UCSD-AML1 (cell line): Measurements from ENCODE around the gene RIPOR2.
A peak's percentile ranks its signal among the peaks of the same experiment; 100 is the strongest.

Experiments
- DNase-seq: peaks from one replicate; lab custom pipeline; 2025; ENCODE audit not compliant: unreplicated experiment; lab: John Stamatoyannopoulos, UW

Gene RIPOR2

DNA sequence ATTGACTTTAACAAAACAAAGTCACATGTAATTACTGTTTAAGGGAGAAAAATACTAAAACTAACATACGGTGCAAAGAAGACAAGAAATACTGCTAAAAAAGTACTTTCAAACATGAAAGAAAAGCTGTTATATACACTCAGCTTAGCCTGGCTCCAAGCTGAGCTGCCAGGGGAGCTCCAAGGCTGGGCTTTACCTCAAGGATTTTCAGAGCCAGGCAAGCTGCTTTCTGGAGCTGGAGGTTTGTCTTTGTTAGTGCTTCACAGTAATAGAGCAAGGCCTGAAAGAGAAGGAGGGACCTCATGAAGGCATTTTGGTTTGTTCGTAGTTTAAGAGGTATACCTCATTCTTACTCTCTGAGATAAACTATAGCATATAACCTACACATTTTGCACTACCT, 117.4 kb downstream of the RIPOR2 start:
- DNase-seq = no peak

DNA sequence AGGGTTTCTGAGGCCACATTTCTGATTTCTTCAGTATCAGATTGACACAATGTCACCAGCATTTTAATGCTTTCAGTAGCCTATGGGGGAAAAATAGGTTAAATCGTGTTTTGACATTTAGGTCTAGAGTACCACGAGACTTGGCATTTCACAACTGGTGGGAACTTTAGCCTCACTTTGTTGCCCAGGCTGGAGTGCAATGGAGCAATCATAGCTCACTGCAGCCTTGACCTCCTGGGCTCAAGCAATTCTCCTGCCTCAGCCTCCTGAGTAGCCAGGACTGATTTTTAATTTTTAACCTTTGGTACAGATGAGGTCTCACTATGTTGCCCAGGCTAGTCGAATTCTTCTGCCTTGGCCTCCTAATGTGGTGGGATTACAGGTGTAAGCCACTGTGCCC, 126.0 kb downstream of the RIPOR2 start:
- DNase-seq = no peak

DNA sequence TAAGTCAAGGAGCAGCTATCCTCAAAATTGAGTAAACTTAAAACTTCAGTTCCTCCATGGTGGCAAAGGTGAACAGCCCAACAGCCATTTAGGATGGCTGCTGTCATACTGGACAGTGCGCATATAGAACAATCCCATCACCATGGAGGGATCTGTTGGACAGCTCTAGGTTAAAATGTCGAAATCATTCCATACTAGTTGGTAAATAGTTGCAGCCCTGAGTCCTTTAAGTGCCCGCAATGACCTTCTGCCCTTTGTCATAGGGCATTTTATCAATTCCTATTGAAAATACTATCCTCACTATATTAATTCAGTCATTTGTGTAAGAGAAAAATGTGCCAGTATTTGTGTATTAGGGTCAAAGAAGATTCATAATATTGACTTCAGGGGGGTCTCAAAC, 128.2 kb downstream of the RIPOR2 start:
- DNase-seq = no peak

DNA sequence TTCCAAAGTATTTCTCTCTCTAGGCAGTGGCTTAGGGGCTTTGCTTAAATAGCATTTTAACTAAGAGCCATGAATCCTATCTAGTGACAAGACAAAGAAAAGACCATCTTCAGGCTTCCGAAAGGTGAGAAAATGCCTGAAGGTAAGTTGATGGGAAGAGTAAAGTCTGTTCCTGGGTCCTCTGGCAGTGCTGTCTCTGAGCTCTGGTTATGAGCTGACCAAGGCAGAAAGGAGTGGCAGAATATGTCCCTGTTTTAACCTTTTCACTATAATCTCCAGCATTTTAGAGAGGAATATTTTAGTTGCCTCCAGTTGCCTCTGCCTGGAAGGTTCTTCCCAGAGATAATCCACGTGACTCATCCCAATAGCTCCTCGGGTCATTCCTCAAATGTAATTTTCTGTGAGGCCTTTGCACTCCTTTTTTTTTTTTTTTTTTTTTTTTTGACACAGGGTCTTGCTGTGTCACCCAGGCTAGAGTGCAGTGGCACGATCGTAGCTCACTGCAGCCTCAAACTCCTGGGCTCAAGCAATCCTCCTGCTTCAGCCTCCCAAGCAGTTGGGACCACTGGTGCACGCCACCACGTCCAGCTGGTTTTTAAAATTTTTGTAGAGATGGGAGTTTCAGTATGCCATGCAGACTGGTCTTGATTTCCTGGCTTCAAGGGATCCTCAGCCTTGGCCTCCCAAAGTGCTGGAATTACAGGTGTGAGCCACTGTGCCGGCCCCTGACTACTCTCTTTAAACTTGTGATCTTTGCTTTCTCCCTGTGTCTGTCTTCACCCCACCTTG, 133.3 kb downstream of the RIPOR2 start:
- no peak for DNase-seq

- no peak for DNase-seq
These were observed 136.2 kb downstream of the RIPOR2 start for GRCh38 chr6:24799541-24799915.

DNA sequence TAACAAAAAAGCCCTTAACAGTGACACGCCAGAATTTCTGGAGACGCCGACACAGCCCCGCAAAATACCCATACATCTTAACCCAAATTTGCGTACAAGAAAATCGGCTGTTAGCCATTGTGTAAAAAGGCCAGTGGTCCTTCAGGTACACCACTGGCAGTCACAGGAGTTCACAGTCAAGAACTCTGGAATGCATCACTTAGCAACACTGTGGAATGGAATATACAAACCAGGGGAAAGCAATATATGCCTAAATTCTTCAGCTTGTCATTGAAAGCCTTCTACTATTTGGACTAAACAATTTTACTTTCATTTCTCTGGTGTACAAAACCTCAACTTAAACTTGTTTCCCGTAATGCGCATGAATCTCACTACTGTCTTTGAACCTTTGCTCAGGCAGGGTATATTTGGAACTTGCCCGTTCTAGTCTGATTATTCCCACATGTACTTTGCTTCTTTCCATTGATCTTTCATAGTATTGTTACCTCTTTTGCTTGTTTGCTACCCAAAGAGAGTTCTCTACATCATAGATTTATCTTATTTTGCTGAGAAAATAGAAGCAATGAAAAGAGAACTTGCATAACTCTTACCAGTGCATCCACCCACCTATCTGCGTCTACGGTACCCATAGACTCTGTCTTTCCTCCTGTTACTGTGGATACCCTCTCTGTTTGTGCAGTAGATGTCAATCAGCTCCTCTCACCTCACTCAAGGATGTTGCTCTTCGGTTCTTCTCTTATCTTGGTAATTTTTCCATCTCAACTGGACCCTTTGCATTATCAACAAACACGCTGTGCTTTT, 136.8 kb downstream of the RIPOR2 start, which contains the start of gene ARMH2:
TSS of gene ARMH2 (minus strand) at position 178 of the 801 bp plus-strand sequence. CDS start at position 118, 60 bp downstream.
- no peak for DNase-seq

GRCh38 chr6:24797596-24798216, 138.1 kb downstream of the RIPOR2 start:
- no peak for DNase-seq

DNA sequence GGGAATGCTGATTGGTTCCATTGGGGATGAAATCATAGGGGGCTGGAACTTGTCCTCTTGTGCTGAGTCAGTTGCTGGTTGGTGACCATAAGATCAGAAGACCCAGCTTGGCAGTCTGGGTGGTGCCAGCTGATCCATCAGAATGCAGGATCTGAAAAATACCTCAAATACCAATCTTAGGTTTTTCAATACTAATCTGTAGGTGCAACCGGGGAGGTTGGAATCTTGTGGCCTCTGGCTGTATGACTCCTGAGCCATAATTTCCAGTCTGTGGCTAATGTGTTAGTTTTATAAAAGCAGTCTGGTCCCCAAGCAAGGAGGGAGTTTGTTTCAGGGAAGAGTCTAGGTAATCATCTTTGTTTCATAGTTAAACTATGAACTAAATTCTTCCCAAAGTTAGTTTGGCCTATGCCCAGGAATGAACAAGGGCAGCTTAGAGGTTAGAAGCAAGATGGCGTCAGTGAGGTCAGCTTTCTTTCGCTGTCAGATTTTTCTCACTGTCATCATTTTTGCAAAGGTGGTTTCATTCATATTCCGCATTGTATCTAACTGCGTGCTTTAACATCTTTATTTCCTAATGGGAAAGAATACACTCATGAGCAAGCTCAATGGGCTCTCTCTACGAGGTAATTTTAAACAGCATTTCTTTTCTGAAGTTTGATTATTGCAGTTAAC, 139.0 kb downstream of the RIPOR2 start:
- no peak for DNase-seq

GRCh38 chr6:24795106-24795505, 140.7 kb downstream of the RIPOR2 start:
- DNase-seq = no peak

- no peak for DNase-seq
These were observed 147.6 kb downstream of the RIPOR2 start for GRCh38 chr6:24788031-24788665.

- no peak for DNase-seq
These were observed 155.6 kb downstream of the RIPOR2 start for GRCh38 chr6:24780206-24780605.

DNA sequence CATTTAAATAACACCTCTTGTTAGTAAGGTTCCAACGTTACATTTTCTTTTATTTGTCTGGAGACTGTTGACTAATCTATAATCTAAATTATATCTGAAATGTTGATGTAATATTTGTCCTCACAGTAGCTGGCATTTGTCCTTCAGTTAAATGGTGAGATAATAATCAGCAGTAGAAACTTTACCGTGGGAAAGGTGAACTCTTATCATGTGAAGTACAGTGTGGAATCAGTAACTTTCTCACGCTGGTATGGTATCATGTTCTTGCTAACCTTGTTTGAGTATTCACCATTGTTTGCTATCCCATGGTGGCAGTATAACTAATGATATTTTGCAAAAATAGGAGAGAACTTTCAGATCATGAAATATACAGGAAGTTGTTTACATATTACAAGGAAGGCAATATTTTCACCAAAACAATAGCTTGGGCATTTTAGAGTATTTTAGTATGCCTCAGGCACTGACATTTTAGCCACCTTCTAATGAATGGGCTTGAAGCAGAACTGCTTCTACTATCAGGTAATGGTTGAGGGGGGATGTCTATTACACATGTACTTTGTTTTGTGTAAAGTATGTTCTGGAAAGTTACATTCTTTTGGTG, 156.2 kb downstream of the RIPOR2 start:
- DNase-seq = no peak

GRCh38 chr6:24778878-24779277, 156.9 kb downstream of the RIPOR2 start:
- DNase-seq = no peak

GRCh38 chr6:24778121-24778520, 157.6 kb downstream of the RIPOR2 start:
- no peak for DNase-seq

DNA sequence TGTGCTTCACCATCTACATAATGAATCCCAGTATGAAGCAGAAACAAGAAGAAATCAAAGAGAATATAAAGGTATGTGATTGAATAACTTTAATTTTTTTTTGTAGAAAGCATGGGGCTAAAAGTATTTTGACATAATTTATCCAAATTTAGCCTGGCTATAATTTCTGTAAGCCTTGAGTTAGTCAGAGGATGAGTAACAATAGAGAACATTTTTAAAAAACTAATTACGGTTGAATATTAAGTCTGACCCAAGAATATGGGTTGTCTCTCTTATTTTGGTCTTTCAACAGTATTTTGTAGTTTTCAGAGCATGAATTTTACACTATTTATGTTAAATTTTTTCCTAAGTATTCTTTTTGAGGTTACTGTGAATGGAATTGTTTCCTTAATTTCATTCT, 158.5 kb downstream of the RIPOR2 start:
- DNase-seq = no peak

GRCh38 chr6:24775520-24776058, 160.2 kb downstream of the RIPOR2 start:
- no peak for DNase-seq

DNA sequence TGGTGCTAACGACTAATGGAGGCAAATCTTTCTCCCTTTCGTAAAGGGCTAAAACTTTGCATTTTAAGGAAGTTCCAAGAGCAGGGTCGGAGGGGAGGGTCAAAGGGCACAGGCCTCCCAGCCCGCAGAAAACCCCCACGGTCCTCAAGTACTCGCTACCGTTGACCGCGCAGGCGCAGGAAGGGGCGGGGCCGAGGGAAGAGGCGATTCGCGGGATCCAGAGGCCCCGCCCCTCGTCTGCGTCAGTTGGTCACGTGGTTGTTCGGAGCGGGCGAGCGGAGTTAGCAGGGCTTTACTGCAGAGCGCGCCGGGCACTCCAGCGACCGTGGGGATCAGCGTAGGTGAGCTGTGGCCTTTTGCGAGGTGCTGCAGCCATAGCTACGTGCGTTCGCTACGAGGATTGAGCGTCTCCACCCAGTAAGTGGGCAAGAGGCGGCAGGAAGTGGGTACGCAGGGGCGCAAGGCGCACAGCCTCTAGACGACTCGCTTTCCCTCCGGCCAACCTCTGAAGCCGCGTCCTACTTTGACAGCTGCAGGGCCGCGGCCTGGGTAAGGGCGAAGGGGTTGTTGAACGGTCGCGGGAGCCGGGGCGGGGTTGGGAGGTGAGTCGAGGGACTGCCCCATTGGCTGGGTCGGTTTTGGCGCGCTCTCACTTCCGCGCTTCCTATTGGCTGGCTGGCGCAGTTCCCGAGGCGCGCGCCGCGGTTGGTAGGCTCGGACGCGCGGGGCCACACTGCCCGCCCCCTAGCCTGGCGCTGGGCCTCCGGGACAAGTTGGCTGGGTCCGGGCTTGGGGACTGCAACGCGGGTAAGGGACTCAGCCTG, 160.9 kb downstream of the RIPOR2 start, which contains the start of gene GMNN:
TSS of gene GMNN (plus strand) at position 242 of the 824 bp plus-strand sequence. CDS start 2,310 bp downstream, outside the sequence.
- peak; percentile 98 for DNase-seq

DNA sequence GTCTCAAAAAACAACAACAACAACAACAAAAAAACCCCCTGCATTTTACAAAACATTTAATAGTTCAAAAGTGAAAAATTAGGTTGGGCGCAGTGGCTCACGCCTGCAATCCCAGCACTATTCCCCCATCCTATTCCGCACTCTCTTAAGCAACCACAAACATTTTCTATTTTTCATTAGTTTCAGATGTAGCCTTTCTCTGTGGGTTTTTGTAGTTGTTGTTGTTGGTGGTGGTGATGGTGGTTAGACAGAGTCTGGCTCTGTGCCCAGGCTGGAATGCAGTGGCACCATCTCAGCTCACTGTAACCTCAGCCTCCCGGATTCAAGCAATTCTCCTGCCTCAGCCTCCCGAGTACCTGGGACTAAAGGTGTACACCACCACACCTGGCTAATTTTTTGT, 167.4 kb downstream of the RIPOR2 start:
- DNase-seq = no peak
